Fibroblast of skin of scalp (primary cell): Measurements from ENCODE around the gene FRRS1L. TPM values are rescaled to one million over a fixed set of nuclear protein-coding genes. Genes with fewer than 3 reads are reported as not detected.

Experiments
- DNase-seq: peaks from one replicate; pipeline ENCODE4 v3.0.0-alpha.2; 2013
- polyA plus RNA-seq, 2 experiments: library from polyadenylated mRNA; unstranded; fragments of 120-200 nt; gene quantifications; one replicate each; pipeline ENCODE4 v1.2.1, GENCODE V29; 2013; ENCODE audit not compliant: insufficient read length in 2 of 2

The FRRS1L gene, protein sequence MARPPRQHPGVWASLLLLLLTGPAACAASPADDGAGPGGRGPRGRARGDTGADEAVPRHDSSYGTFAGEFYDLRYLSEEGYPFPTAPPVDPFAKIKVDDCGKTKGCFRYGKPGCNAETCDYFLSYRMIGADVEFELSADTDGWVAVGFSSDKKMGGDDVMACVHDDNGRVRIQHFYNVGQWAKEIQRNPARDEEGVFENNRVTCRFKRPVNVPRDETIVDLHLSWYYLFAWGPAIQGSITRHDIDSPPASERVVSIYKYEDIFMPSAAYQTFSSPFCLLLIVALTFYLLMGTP
- 1.6 TPM for polyA plus RNA-seq (2013, experiment 1 of 2; ENCODE audit: insufficient read length)
- polyA plus RNA-seq (2013, experiment 2 of 2; ENCODE audit: insufficient read length): 1.7 TPM

DNA sequence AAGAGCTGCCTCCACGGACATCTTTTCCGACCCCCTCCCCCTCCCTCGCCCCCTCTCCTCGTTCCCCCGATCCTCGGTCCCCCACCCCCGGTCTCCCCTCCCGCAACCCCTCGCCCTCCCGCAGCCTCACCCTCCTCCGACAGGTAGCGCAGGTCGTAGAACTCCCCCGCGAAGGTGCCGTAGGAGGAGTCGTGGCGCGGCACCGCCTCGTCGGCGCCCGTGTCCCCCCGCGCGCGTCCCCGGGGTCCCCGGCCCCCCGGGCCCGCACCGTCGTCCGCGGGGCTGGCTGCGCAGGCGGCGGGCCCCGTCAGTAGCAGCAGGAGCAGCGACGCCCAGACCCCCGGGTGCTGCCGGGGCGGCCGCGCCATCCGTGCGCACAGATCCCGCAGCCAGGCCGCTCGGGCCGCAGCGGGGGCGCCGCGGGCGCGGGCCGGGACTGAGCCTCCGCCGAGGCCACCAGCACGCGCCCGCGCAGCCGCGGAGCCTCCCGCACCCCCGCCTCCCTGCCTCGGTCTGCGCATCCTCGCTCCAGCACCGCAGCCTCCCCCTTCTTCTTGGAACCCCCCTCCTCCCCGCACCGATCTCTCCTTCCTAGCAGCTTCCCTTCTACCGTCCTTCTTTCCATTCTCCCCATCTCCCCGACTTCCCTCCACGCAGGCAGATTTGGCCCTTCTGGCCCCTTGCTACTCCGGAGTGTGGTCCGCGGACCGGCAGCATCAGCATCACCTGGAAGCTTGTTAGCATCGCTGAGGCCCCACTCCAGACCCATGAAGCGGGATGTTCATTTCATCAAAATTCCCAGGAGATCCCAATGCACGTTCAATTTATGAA is at the start of gene FRRS1L:
Gene FRRS1L (minus strand): TSS at position 479 of the 831 bp plus-strand sequence. CDS start 111 bp downstream, at position 368.
- no peak for DNase-seq

DNA sequence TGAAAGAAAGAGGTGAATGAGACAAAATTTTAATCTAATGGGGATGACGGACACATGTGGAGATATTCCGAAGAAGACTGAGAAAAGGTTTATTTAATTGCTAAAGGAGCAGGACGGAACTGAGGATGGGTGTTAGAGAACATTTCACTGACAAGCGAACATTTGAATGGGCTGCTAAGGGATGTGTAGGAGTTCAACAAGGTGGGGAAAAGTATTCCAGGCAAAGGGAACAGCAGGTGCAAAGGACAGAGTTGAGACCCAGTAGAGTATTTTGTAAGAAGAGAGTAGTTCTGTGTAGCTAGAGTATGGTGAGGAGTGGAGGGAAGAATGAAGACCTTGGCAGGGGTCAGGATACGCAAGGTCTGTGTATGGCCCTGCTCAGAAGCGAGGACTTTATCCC is 47.4 kb upstream of the FRRS1L start:
- DNase-seq: no peak

DNA sequence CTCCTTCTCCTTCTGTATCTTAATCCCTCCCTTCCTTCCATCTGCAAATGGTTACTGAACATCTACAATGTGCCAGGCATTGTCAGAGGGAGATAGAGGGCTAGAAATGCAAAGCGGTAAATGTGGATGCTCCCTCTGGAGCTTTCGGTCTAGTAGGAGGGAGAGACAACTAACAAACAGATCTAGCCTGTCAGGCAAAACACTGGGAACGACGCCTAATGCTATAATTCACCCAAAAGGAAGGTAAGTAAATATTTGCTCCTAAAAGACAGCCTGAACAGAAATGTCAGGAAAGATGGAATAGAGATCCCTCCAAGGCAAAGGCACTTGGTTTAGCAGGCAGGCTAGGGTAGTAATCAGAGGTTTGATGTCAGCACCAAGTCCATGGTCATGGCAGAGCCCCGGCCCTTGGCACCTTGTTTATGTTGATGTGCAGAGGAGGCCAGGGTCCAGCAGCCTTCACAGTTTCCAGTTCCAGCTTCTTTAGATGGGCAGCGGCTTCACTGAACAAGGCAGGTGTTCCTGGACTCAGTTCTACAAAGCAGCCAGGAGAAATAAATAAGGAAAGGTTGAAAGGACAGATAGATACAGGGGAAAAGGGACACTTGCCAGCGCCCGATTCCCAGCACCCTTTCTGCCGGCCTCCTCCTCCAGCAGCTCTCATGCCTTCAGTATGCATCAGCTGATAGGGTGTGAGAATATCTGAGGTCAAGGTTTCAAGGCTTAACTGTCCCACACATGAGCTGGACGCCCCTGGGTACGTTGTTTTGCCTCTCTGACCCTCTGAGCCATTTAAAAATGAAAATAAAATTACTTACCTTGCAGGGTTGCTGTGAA is 46.5 kb upstream of the FRRS1L start:
- no peak for DNase-seq

DNA sequence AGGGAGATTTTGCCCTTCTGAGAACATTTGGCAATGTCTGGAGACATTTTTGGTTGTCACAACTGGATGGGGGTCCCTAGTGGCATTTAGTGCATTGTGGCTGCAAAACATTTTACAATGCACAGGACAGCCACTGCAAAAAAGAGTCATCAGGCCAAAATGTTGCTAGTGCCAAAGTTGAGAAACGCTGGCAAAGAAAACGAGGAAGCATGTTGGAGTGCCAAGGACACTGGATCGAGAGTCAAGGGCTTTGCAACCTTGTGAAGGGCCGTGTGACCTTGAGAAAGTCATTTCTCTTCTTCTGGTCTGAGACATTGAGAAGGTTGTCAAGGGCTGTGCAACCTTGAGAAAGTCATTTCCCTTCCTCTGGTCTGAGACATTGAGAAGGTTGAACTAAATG is 45.7 kb upstream of the FRRS1L start:
- no peak for DNase-seq

DNA sequence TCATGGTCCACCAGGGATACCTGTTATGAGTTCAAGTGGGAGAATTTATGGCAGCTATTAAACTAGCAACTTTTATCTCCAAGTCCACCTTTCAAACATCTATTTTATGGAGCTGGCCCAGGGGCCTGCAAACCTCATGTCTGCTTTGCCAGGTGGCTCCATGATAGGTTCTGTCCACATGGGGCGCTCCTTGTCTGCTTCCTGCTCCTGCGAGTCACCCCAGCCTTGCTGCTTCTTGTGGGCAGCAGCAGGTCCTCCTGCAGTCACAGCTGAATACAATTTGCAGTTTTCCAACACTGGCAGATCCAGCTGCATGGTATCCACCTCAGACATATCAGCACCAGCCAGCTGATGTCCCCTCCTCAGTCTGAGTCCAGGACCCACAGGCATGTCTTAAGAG is 39.6 kb upstream of the FRRS1L start:
- no peak for DNase-seq

DNA sequence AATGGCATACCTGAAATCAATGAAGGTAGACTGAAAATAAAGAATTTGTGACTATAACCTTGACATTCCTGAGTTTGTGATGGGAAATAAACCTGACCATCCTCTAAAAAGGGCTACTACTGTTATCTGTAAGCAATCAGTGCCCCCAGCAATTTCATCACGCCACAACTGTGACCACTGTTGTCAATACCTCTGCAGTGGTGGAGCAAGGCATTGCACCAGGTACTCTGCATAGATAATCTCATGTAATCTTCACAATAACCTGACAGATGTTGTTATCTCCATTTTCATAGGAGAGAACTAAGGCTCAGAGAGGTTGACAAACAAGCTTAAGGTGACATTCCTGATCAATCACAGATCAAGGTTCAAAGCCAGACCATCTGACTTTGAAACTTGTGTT is 38.5 kb upstream of the FRRS1L start:
- no peak for DNase-seq

DNA sequence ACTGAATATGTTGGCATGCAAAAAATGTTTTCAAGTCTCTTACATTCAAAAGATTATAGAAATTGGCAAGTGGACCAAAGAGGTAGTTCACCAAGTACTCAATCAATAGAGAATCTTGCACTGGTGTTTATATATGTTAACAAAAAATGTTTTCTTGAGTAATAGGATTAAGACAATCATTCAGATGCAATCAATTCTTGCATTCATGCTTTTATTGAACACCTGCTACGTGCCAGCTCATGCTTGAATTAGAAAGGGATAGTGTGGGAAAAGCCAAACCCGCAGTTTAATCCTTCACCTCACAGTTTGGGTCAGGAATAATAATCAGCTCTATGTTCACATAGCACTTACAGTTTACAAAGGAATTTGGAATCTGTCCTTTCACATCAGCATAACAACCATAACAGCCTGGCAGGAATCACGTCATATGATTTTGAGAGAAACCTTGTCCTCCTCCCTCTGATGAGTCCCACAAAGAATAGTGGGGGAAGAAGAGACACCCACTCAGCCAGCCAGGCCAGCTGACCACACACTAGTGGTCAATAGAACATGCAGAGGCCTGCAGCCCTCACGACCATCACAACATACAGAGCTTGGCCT is 36.8 kb upstream of the FRRS1L start:
- no peak for DNase-seq

DNA sequence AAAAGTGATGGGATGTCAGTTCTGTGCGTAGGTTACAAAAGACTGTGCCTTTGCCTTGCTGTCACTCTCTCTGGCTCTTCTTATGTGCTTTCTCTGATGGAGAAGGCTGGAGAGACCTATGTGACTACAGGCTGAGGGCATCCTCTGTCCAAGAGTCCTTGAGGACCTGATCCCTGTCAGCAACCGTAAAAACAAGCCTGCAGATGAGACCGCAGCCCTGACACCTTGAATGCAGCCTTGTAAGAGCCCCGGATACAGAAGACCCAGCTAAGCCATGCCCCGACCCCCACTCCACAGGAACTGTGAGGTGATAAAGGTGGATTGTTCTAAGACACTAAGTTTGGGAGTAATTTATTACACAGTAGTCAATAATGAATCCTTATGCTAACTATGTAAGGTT is 32.6 kb upstream of the FRRS1L start:
- no peak for DNase-seq

DNA sequence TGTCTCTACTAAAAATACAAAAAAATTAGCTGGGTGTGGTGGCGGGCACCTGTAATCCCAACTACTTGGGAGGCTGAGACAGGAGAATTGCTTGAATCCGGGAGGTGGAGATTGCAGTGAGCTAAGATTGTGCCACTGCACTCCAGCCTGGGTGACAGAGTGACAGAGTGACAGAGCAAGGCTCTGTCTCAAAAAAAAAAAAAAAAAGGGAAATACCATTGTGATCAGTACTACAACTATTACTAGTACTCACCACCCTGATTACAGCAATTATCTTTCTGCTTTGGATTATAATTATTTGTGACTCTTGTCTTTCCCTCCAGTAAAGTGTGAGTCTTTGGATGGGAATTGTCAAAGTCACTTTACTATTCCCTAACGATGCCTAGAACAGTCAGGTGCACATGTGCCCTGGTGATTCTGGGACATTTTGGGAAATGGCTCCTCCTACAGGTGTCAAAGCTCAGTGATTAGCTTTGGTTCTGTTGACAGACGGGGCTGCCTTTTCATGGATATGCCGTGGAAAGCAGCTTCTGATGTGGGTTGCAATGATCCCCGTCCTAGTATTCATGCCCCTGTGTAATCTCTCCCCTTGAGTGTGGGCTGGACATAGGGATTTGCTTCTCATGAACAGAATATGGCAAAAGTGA is 31.8 kb upstream of the FRRS1L start:
- no peak for DNase-seq

DNA sequence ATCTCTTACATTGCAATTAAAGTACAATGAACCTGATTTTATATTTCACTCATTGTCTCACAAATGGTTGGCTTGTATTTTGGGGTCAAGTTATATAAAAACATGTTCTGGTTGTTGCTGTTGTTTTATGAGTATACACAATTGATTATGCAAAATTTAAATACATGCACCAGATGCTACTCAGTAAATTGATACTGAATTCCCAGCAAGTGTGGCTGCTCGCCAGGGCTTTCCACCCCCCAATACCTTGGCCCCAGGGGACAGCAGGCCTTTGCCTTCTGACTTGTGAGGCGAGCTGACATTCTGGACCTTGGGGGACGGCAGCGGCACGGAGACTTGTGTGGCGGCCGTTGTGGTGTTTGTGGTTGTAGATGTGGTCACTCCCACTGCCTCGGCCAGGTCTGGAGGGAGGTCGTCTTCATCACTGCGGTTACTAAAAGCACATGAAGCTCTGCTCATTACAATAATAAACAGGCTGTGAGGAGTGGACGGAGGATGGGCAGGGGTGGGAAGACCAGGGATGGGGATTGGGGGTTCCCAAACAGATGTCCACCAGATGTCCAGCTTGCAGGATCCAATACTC is 27.0 kb upstream of the FRRS1L start:
- no peak for DNase-seq

DNA sequence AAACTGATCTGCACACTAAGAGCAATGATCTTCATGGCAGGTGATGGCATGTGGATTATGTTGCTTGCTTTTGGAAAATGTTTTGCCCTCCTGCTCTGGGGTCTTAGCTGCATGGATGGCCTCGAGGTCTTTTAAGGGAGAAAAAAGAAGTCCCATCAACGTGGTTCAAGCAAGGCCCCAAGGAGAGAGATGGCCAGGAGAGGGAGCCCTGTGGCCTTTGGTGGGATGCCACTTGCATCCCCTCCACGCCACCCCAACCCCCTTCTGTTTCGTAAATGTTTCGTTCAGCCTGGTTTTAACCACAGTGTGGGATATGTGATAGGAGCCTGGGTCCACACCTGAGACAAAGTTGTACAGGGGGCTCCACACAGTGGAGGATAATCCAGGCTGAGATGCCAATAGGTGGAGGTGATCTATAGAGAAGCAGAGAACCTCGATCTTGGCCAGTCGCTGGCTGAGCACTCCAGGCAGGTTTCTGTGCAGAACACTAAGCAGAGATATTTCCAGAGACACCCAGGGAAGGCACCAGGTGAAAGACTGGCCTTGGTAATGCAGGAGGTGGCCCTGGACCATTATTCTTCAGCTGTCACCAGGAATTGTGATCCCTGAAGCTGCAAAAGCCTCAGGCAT is 25.8 kb upstream of the FRRS1L start:
- no peak for DNase-seq

DNA sequence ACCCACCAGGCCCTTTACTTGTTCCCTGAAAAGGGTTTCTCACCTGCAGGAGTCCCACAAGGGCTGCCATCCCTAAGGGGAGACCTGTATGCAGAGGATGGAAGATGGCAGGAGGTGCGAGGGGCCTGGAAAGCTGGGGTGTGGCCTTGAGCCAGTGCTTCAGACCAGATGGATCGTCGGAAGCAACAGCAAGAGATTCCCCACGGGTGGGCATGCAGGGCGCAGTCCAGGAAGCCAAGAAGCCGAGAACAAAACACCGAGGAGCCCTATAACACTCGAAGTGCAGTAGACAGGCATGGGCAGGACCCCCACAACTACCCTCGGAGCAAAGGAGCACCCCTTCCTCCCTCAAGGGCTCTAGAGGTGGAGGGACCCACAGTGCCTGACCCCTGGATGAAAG is 24.7 kb upstream of the FRRS1L start:
- DNase-seq: no peak

DNA sequence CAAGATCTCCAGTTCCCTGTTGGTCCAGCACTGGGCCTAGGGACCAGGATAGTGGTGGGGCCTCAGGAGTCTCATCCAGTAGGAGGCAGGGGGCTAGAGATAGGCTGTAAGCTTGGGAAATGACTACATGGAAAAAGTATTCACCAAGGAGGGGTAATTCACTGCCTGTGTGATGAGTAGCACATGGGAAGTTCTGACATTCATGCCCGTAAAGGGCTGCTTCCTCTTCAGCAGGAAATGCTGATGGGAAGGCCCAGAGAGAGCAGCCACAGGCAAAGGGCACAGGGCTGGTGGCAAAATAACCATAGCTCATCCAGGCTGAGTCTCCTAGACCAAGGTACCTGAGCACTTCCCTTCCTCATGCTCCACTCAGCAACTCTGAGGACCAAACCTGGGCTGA is 23.1 kb upstream of the FRRS1L start:
- DNase-seq: peak; percentile 42

DNA sequence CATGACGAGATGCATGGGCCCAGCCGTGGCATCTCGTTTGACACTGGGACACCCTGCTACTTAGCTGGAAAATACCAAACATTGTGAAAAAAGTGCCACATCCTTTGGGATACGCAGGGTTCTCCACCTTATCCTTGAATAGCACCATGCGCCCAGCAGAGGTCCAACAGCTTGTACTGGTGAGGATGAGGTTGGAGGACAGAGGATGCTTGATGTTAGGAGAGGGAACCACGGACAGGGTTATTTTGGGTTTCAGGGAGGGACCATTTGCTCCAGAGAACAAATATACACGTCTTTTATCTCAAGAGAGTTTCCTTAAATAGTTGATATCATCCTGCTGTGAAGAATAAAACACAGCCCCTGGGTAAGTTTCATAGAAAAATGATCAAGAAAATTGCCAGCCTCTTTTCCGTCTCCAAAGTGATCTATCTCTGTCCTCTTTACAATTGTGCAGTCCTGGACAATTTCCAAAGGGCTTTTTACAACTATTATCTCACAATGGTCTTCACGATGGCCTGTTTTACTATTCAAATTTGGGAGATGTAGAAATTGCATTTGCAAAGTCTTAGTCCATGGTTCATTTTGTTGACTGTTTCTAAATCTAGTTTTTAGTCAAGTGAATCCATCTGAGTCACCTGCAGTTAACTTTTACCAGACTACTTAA is 19.9 kb upstream of the FRRS1L start:
- DNase-seq: no peak

DNA sequence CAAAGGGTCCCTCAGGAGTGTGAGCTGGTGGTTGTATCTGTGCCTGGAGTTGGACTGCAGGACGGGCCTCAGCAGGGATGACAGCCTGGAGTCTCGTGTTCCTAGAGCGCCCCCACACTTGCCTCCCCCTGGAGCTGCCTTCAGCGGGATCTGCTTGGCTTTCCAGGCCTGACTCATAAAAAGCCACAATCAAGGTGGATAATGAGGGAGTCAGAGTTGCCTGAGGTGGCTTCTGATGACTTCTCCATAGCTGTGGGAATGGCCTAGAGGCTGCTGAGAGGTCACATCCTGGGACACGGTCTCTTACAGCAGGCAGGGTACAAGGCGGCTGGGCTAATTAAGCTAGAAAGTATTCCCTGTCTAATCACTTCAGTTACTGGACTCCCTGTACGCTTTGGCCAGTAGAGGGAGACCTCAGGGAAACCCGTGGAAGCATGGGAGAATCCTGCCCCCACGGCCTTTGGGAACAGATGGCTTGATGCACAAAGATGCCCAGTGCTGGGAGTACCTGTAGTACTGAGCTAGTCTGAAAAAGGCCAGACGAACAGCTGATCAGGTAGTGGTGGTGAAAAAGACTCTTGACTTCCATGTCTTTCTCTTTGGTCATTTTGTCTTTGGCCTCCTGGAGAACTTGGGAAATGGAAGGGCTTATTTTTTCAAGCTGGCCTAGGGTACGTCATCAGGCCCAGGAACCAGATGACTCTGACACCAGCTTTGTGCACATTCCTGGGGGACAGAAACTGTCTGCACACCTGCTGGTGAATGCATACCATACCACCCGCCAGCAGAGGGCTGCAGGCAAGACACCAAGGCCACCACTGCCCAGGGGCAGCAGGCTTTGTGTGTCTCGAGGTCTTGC is 16.1 kb upstream of the FRRS1L start:
- DNase-seq: peak; percentile 39

DNA sequence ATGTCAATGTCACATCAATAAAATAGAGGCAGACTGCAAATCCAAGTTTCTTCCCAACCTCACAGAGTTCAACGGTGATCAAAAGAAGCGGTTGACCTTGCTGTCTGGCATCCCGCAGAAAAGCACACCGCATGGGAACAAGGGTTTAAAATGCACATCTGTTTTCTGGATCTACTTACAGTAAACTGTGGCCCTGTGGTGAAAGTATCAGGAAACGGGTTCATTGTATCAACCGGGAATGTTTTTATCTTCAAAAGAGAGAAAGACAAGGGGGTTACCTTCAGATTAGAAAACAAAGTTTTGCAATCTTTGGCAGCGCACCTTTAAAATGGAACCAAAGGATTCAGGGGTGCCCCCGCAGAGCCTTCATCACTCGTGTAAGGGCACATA is 15.5 kb upstream of the FRRS1L start:
- DNase-seq: no peak

DNA sequence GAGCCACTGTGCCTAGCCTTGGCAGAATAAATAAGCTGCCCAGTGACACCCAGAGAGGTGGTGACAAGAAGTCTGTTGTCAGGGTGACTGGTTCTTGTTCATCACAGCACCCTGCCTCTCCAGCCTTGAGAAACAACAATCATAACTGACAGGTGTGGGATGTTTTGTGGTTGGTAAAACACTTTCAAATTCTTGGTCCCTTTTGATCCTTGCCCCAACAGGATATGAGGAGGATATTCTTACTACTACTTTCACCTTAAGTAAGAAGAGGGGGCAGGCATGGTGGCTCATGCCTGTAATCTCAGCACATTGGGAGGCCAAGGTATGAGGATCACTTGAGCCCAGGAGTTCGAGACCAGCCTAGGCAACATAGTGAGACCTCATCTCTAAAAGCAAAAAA is 14.2 kb upstream of the FRRS1L start:
- no peak for DNase-seq

DNA sequence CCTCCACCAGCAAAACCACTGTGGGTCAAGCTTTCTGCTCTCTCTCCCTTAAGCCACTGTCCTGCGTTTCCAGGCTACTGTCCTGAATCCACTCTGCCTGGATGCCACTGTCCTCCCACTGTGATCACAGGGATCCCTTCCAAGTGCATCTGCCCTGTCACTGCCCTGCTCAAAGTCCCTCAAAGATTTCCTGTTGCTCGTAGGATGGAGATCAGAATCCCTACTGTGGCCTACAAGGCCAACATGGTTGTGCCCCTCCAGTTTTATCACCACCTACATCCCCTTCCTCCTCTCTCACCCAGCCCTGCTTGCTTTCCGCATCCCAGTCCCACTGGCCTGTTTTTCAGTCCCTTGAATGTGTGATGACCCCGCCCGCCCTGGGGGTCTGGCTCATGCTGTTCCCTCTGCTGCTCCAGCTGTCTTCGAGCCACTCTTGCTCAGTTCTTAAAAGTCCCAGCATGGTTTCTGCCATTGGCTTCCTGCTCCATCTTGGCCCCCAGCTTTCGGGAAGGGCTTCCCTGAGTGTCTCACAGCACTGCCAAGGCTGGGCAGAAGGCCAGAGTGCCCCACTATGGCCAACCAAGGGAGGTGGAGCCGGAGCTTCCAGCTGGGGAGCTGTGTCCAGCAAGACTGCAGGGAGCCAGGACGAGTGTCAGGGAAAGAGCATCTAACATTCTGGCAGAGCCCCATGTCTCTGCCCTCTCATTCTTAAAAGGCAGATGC is 12.9 kb upstream of the FRRS1L start:
- no peak for DNase-seq

DNA sequence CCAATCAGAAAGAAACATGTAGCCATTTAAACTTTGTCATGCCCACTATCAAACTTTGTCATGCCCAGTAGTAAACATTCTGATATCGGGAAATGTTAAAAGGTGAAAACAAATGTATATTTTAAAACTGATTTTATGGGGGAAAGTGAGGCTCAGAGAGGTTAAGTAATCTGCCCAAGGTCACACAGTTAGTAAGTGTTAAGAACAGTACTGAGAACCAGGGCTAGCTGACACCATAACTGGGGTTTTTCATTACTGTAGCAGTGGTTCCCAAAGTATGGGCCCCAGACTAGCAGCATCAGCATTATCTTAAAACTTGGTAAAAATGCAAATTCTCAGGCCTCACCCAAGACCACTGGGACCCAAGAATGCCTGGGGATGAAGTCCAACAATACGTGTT is 9.9 kb upstream of the FRRS1L start:
- DNase-seq: no peak
